GM23338 (cell line): Measurements from ENCODE around the gene THADA. TPM values are rescaled to one million over a fixed set of nuclear protein-coding genes. Genes with fewer than 3 reads are reported as not detected.

ENCODE experiments used
- ATAC-seq: fragments of 200-7000 bp; cut with Tn5 transposase; 3 replicates; pipeline ENCODE4 v1.9.1; 2020
- DNase-seq: peaks from one replicate; pipeline ENCODE4 v3.0.0-alpha.2; 2015; ENCODE audit warnings: low spot score
- H2AFZ ChIP-seq: fragments of 200-600 bp; sonication (generic); 2 replicates; pipeline ENCODE4 v1.8.0; 2016; ENCODE audit warnings: antibody characterized with exemption, mild to moderate bottlenecking, moderate library complexity
- H3F3A ChIP-seq: fragments of 200-600 bp; sonication (generic); replicated peaks from 2 replicates; pipeline ENCODE4 v1.8.0; 2017; ENCODE audit warnings: antibody characterized with exemption, mixed run types, low read depth
- H3K27ac ChIP-seq: fragments of 200-600 bp; sonication (generic); 2 replicates; pipeline ENCODE4 v1.6.1; 2016; ENCODE audit warnings: low read depth
- H3K27me3 ChIP-seq: fragments of 200-600 bp; sonication (generic); 2 replicates; pipeline ENCODE4 v1.8.0; 2016; ENCODE audit warnings: mild to moderate bottlenecking, mixed run types, moderate library complexity; ENCODE audit not compliant: insufficient read depth
- H3K36me3 ChIP-seq: fragments of 200-600 bp; sonication (generic); 2 replicates; pipeline ENCODE4 v1.8.0; 2016; ENCODE audit warnings: mild to moderate bottlenecking; ENCODE audit not compliant: insufficient read depth
- H3K4me1 ChIP-seq: fragments of 200-600 bp; sonication (generic); 2 replicates; pipeline ENCODE4 v1.8.0; 2016; ENCODE audit warnings: mild to moderate bottlenecking, moderate library complexity; ENCODE audit not compliant: insufficient read depth
- H3K4me2 ChIP-seq: fragments of 200-600 bp; sonication (generic); 2 replicates; pipeline ENCODE4 v1.7.1; 2017; ENCODE audit warnings: mixed run types
- H3K4me3 ChIP-seq: fragments of 200-600 bp; sonication (generic); 2 replicates; pipeline ENCODE4 v1.6.1; 2016; ENCODE audit warnings: mixed run types
- H3K79me2 ChIP-seq: fragments of 200-600 bp; sonication (generic); replicated peaks from 2 replicates; pipeline ENCODE4 v1.8.0; 2017; ENCODE audit warnings: mild to moderate bottlenecking; ENCODE audit not compliant: insufficient read depth
- H3K9me2 ChIP-seq: fragments of 200-600 bp; sonication (generic); 2 replicates; pipeline ENCODE4 v1.8.0; 2017; ENCODE audit not compliant: insufficient read depth
- H4K20me1 ChIP-seq: fragments of 200-600 bp; sonication (generic); replicated peaks from 2 replicates; pipeline ENCODE4 v1.8.0; 2017; ENCODE audit warnings: mild to moderate bottlenecking; ENCODE audit not compliant: insufficient read depth
- H3K27ac Mint-ChIP-seq: 2 replicates; pipeline ENCODE4 v1.8.0; 2020; ENCODE audit warnings: inconsistent platforms, mild to moderate bottlenecking, moderate library complexity, mixed read lengths
- H3K27me3 Mint-ChIP-seq: 3 replicates; pipeline ENCODE4 v1.8.0; 2022; ENCODE audit warnings: low read depth, mild to moderate bottlenecking, moderate library complexity, mixed read lengths, inconsistent platforms; ENCODE audit not compliant: insufficient read depth, poor library complexity
- H3K36me3 Mint-ChIP-seq: 3 replicates; pipeline ENCODE4 v1.8.0; 2021; ENCODE audit warnings: low read depth, mild to moderate bottlenecking, inconsistent platforms, moderate library complexity, mixed read lengths
- H3K4me1 Mint-ChIP-seq: 3 replicates; pipeline ENCODE4 v1.8.0; 2020; ENCODE audit warnings: mild to moderate bottlenecking, inconsistent platforms, mixed read lengths
- H3K4me3 Mint-ChIP-seq: 3 replicates; pipeline ENCODE4 v1.8.0; 2021; ENCODE audit warnings: moderate library complexity, mild to moderate bottlenecking, inconsistent platforms, mixed read lengths
- H3K9me3 Mint-ChIP-seq: 3 replicates; pipeline ENCODE4 v1.8.0; 2020; ENCODE audit warnings: moderate library complexity, mild to moderate bottlenecking, inconsistent platforms, mixed read lengths
- CREB1 ChIP-seq: fragments of 250-450 bp; sonication (Bioruptor Pico); IDR thresholded peaks from 2 replicates; pipeline ENCODE4 v1.5.0; 2020; ENCODE audit warnings: low read depth, mild to moderate bottlenecking, moderate library complexity
- CTCF ChIP-seq, 2 experiments: fragments of 200-600 bp in 1 of 2; sonication (generic) in 1 of 2; conservative IDR thresholded peaks; 2 replicates each; pipeline versions ENCODE4 v1.5.1 to v1.6.1; 2016 to 2017; ENCODE audit warnings: antibody characterized with exemption in 2 of 2, low read depth in 2 of 2, mild to moderate bottlenecking in 2 of 2, moderate library complexity in 1 of 2
- EZH2phosphoT487 ChIP-seq: fragments of 200-600 bp; sonication (generic); IDR thresholded peaks from one replicate; pipeline ENCODE4 v1.8.1; 2018; ENCODE audit warnings: antibody characterized with exemption; ENCODE audit not compliant: unreplicated experiment
- NANOG ChIP-seq: IDR thresholded peaks from 2 replicates; pipeline ENCODE4 v1.6.1; 2016; ENCODE audit warnings: antibody characterized with exemption, borderline replicate concordance
- POLR2AphosphoS5 ChIP-seq: IDR thresholded peaks from 2 replicates; pipeline ENCODE4 v1.6.1; 2016; ENCODE audit warnings: antibody characterized with exemption, low read depth
- ZNF114 ChIP-seq: fragments of 250-450 bp; sonication (Bioruptor Pico); IDR thresholded peaks from 2 replicates; pipeline ENCODE4 v1.5.0; 2020; ENCODE audit warnings: mild to moderate bottlenecking, moderate library complexity
- ZNF331 ChIP-seq: fragments of 250-450 bp; sonication (Bioruptor Pico); IDR thresholded peaks from 2 replicates; pipeline ENCODE4 v1.5.0; 2020; ENCODE audit warnings: low read depth, mild to moderate bottlenecking, moderate library complexity
- ZNF462 ChIP-seq: fragments of 250-450 bp; sonication (Bioruptor Pico); IDR thresholded peaks from 2 replicates; pipeline ENCODE4 v1.5.0; 2020; ENCODE audit warnings: mild to moderate bottlenecking, moderate library complexity
- polyA plus RNA-seq: library from polyadenylated mRNA; unstranded; fragments of >200 nt; fragmentation: Nextera tagmentation; extraction: Ambion mirVana; gene quantifications from 2 replicates; pipeline ENCODE4 v1.2.1, GENCODE V29; 2016
- total RNA-seq: library from RNA; depleted of rRNA; stranded (reverse); fragments of >200 nt; shearing (Covaris generic); gene quantifications from 2 replicates; pipeline ENCODE4 v1.2.3, GENCODE V29; 2014
- TF ChIP-seq, protein P1 (sequence below): IDR thresholded peaks from 2 replicates; pipeline ENCODE4 v1.6.1; 2016; ENCODE audit warnings: antibody characterized with exemption

Gene THADA
- total and polyA plus RNA-seq, 2 experiments from 2014 or later: 17.0 to 30.7 TPM

- no peak for TF ChIP-seq ZNF462 (CRISPR knock-in tag)
- TF ChIP-seq EZH2phosphoT487: no peak
- no peak for TF ChIP-seq NANOG
Measured at GRCh38 chr2:43509886-43510285, 86.0 kb downstream of the THADA start (continued).

DNA sequence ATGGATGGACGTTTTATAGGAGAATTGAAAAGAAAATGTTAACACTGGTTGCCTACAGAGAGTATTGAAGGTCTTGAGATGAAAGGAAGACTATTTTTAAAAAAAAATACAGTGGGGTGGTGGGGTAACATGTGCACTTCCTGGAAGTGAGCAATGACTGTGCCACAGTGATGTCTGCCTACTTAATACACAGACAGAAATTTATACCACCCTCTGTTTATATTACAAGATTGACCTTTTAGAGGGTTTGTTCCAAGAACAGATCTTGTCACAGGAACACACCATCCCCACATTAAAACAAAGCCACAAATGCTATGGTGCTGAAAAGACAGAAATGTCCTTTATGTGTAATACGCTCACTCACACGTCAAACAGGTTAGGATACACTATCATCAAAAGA is 87.6 kb downstream of the THADA start:
- no peak overlapping the region for H3K4me3 Mint-ChIP-seq
- no peak overlapping the region for H2AFZ ChIP-seq
- H3K4me1 Mint-ChIP-seq: 0 out of 3 replicates have a peak, but pooled peaks cover 3% of the 10 kb centered on the region
- H3K9me3 Mint-ChIP-seq: no peaks in the 10 kb centered on the region
- no peaks in the 10 kb centered on the region for H3K4me1 ChIP-seq
- no peaks in the 10 kb centered on the region for H3K27me3 Mint-ChIP-seq
- H3K27ac ChIP-seq: no peak overlapping the region
- TF ChIP-seq CTCF (conservative IDR thresholded peaks at IDR 0.05; ENCODE audit: low read depth in 2 of 2) (no peak), ZNF331 (CRISPR knock-in tag) (no peak), POLR2AphosphoS5 (no peak), EZH2phosphoT487 (no peak), ZNF114 (no peak), CREB1 (CRISPR knock-in tag) (no peak), NANOG (no peak)
- TF ChIP-seq, protein P1, sequence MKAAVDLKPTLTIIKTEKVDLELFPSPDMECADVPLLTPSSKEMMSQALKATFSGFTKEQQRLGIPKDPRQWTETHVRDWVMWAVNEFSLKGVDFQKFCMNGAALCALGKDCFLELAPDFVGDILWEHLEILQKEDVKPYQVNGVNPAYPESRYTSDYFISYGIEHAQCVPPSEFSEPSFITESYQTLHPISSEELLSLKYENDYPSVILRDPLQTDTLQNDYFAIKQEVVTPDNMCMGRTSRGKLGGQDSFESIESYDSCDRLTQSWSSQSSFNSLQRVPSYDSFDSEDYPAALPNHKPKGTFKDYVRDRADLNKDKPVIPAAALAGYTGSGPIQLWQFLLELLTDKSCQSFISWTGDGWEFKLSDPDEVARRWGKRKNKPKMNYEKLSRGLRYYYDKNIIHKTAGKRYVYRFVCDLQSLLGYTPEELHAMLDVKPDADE: no peak
- 0 out of 2 replicates have a peak, but pooled peaks cover 6% of the 10 kb centered on the region for H3K9me2 ChIP-seq
- H4K20me1 ChIP-seq: no peaks in the 10 kb centered on the region
- H3K27ac Mint-ChIP-seq: no peak overlapping the region
- peaks cover 8% of the 10 kb centered on the region for H3K36me3 Mint-ChIP-seq
- no peak overlapping the region for H3K4me3 ChIP-seq
- ATAC-seq (no peak), DNase-seq (no peak)
- no peak overlapping the region for H3K4me2 ChIP-seq
- H3K79me2 ChIP-seq: no peaks in the 10 kb centered on the region
- no peaks in the 10 kb centered on the region for H3K36me3 ChIP-seq
- no peaks in the 10 kb centered on the region for H3K27me3 ChIP-seq
- no peaks in the 10 kb centered on the region for H3F3A ChIP-seq
